ENCODE results near the gene SOX30.

DNA sequence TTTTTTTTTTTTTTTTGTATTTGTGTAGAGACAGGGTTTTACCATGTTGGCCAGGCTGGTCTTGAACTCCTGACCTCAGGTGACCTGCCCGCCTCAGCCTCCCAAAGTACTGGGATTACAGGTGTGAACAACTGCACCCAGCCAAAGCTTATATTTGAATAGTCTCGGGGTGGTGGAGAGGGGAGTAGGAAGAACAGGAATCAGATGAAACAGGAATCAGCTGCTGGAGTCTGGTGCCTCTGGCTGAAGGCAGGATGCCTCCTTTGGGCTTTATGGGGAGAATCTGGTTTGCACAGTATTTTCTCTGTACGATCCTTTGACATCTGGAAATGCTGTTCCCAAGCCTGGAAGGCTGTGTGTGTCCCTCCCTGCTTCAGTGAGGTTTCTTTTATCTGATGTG lies 30.0 kb upstream of the SOX30 start:
- TF ChIP-seq, protein P1, sequence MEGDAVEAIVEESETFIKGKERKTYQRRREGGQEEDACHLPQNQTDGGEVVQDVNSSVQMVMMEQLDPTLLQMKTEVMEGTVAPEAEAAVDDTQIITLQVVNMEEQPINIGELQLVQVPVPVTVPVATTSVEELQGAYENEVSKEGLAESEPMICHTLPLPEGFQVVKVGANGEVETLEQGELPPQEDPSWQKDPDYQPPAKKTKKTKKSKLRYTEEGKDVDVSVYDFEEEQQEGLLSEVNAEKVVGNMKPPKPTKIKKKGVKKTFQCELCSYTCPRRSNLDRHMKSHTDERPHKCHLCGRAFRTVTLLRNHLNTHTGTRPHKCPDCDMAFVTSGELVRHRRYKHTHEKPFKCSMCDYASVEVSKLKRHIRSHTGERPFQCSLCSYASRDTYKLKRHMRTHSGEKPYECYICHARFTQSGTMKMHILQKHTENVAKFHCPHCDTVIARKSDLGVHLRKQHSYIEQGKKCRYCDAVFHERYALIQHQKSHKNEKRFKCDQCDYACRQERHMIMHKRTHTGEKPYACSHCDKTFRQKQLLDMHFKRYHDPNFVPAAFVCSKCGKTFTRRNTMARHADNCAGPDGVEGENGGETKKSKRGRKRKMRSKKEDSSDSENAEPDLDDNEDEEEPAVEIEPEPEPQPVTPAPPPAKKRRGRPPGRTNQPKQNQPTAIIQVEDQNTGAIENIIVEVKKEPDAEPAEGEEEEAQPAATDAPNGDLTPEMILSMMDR (IDR thresholded peaks at IDR 0.05) = no peak
- TF ChIP-seq POLR2A (IDR thresholded peaks at IDR 0.05) = no peak

Measured in esophagus squamous epithelium (tissue), 4 donors.